Loucy (cell line): ENCODE results near the gene UBE2F.

Source experiments
- EZH2phosphoT487 ChIP-seq: fragments of 200-600 bp; IDR thresholded peaks from 2 replicates; pipeline ENCODE4 v1.6.1; 2018; ENCODE audit warnings: antibody characterized with exemption, mild to moderate bottlenecking, moderate library complexity, borderline replicate concordance
- TF ChIP-seq, protein P1 (sequence below): fragments of 200-600 bp; sonication (generic); conservative IDR thresholded peaks from 2 replicates; pipeline ENCODE4 v1.5.1; 2014; ENCODE audit warnings: mild to moderate bottlenecking, antibody characterized with exemption, low read length

DNA sequence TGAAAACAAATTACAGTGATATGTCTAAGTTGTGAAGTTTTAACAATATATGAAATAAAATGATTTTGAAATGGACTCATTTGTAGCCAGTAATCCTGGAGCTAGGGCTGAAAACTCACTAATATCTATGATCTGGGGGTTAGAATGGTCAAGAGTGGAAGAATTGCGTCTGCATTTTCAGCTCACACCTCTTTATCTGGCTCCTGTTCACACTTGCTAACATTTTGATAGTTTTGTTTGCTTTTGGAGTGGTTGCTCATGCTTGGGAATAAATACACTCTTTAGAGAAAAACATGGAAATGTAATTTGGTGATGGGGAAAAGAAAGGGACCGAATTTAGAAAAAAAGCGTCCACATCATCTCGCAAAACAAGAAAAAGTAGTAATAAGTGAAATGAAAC lies 30.7 kb downstream of the UBE2F start:
- TF ChIP-seq, protein P1, sequence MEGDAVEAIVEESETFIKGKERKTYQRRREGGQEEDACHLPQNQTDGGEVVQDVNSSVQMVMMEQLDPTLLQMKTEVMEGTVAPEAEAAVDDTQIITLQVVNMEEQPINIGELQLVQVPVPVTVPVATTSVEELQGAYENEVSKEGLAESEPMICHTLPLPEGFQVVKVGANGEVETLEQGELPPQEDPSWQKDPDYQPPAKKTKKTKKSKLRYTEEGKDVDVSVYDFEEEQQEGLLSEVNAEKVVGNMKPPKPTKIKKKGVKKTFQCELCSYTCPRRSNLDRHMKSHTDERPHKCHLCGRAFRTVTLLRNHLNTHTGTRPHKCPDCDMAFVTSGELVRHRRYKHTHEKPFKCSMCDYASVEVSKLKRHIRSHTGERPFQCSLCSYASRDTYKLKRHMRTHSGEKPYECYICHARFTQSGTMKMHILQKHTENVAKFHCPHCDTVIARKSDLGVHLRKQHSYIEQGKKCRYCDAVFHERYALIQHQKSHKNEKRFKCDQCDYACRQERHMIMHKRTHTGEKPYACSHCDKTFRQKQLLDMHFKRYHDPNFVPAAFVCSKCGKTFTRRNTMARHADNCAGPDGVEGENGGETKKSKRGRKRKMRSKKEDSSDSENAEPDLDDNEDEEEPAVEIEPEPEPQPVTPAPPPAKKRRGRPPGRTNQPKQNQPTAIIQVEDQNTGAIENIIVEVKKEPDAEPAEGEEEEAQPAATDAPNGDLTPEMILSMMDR: no peak
- no peak for TF ChIP-seq EZH2phosphoT487
